Endothelial cell of umbilical vein (primary cell): Measurements from ENCODE around the gene ADGRG2. TPM values are rescaled to one million over a fixed set of nuclear protein-coding genes. Genes with fewer than 3 reads are reported as not detected.

ENCODE experiments used
- BruUV-seq: library from RNA; stranded (reverse); fragments of 400-500 nt; replicated peaks from 2 replicates; lab custom pipeline; 2021; lab: Mats Ljungman, UMichigan
- CTCF ChIA-PET: fragments of 300-600, 350-600 bp; sonication (Branson Sonifier 250); formaldehyde crosslinking; loops from one replicate; lab custom pipeline; 2021; ENCODE audit warnings: antibody characterized with exemption, inconsistent platforms; lab: Charles Lee
- POLR2A ChIA-PET: fragments of 300-600, 350-600 bp; sonication (Branson Sonifier 250); formaldehyde crosslinking; loops from one replicate; lab custom pipeline; 2021; ENCODE audit warnings: antibody characterized with exemption, inconsistent platforms; lab: Charles Lee
- DNase-seq: peaks from one replicate; pipeline ENCODE4 v3.0.0-alpha.2; 2011; ENCODE audit warnings: low read depth, low spot score
- FAIRE-seq: peaks from 2 replicates; lab custom pipeline; 2011; peaks lifted over from hg19 to GRCh38; lab: Jason Lieb, UNC
- H2AFZ ChIP-seq: 2 replicates; pipeline ENCODE4 v1.6.0; 2012; ENCODE audit warnings: low read depth, low read length, control low read depth, inconsistent platforms
- H3K27ac ChIP-seq: 2 replicates; pipeline ENCODE4 v1.5.1; 2011; ENCODE audit warnings: low read depth, mild to moderate bottlenecking, control low read depth, low read length, moderate library complexity; ENCODE audit not compliant: insufficient read depth
- H3K27me3 ChIP-seq, 2 experiments: 2 replicates each; pipeline versions ENCODE4 v1.6.0 to v1.6.1; 2011; ENCODE audit warnings: low read length in 2 of 2, mixed read lengths in 1 of 2; ENCODE audit not compliant: control insufficient read depth in 2 of 2, insufficient read depth in 2 of 2
- H3K36me3 ChIP-seq, 2 experiments: 2 replicates in 1 of 2; 3 replicates in 1 of 2; pipeline ENCODE4 v1.5.1; 2011; ENCODE audit warnings: low read length in 2 of 2, mild to moderate bottlenecking in 1 of 2, moderate library complexity in 1 of 2; ENCODE audit not compliant: control insufficient read depth in 2 of 2, insufficient read depth in 2 of 2; ENCODE audit errors: extremely low read depth in 1 of 2
- H3K4me1 ChIP-seq: 3 replicates; pipeline ENCODE4 v1.5.1; 2011; ENCODE audit warnings: mild to moderate bottlenecking, low read length; ENCODE audit not compliant: control insufficient read depth, insufficient read depth; ENCODE audit errors: extremely low read depth
- H3K4me2 ChIP-seq: 2 replicates; pipeline ENCODE4 v1.6.1; 2011; ENCODE audit warnings: low read length, control low read depth, mixed read lengths; ENCODE audit not compliant: insufficient read depth
- H3K4me3 ChIP-seq, 3 experiments: fragments of 200-600 bp in 1 of 3; sonication (generic), shearing (Covaris generic) in 1 of 3; replicated peaks in 1 of 3; 2 replicates each; pipeline ENCODE4 v1.5.1; 2011 to 2016; ENCODE audit warnings: control low read depth in 3 of 3, low read length in 3 of 3, mild to moderate bottlenecking in 2 of 3, inconsistent platforms in 1 of 3, low read depth in 1 of 3, moderate library complexity in 1 of 3; ENCODE audit not compliant: insufficient read depth in 1 of 3
- H3K79me2 ChIP-seq: 2 replicates; pipeline ENCODE4 v1.6.0; 2012; ENCODE audit warnings: low read length, inconsistent platforms; ENCODE audit not compliant: control insufficient read depth, insufficient read depth
- H3K9ac ChIP-seq: replicated peaks from 2 replicates; pipeline ENCODE3; 2011; ENCODE audit warnings: low read length, control low read depth; ENCODE audit not compliant: insufficient read depth; ENCODE audit errors: extremely low read depth
- H3K9me1 ChIP-seq: replicated peaks from 3 replicates; pipeline ENCODE4 v1.6.0; 2011; ENCODE audit warnings: mild to moderate bottlenecking, low read length; ENCODE audit not compliant: control insufficient read depth, insufficient read depth; ENCODE audit errors: extremely low read depth
- H3K9me3 ChIP-seq: replicated peaks from 2 replicates; pipeline ENCODE4 v1.5.1; 2012; ENCODE audit warnings: low read length, inconsistent platforms; ENCODE audit not compliant: control insufficient read depth, insufficient read depth
- H4K20me1 ChIP-seq: replicated peaks from 2 replicates; pipeline ENCODE3; 2011; ENCODE audit warnings: mild to moderate bottlenecking, low read length; ENCODE audit not compliant: control insufficient read depth, insufficient read depth; ENCODE audit errors: extremely low read depth
- EZH2 ChIP-seq: IDR thresholded peaks from 2 replicates; pipeline ENCODE4 v1.6.1; 2012; ENCODE audit warnings: borderline replicate concordance, low read depth, mild to moderate bottlenecking, moderate library complexity, low read length, inconsistent platforms; ENCODE audit not compliant: severe bottlenecking
- FOS ChIP-seq: IDR thresholded peaks from 2 replicates; pipeline ENCODE4 v1.6.1; 2011; ENCODE audit warnings: mild to moderate bottlenecking, low read length, moderate library complexity, borderline replicate concordance; ENCODE audit not compliant: insufficient read depth
- GATA2 ChIP-seq: IDR thresholded peaks from 2 replicates; pipeline ENCODE4 v1.7.0; 2011; ENCODE audit warnings: low read depth, mild to moderate bottlenecking, moderate library complexity, mixed read lengths, low read length; ENCODE audit not compliant: insufficient read length, insufficient read depth
- JUN ChIP-seq: IDR thresholded peaks from 2 replicates; pipeline ENCODE4 v1.6.1; 2011; ENCODE audit warnings: borderline replicate concordance, low read depth; ENCODE audit not compliant: insufficient read length, insufficient read depth
- MYC ChIP-seq: IDR thresholded peaks from one replicate; pipeline ENCODE4 v1.6.1; 2011; ENCODE audit warnings: mild to moderate bottlenecking, low read depth, low read length
- POLR2A ChIP-seq: IDR thresholded peaks from 2 replicates; pipeline ENCODE4 v1.6.1; 2012; ENCODE audit warnings: low read depth, mild to moderate bottlenecking, control low read depth, low read length
- POLR2AphosphoS5 ChIP-seq: IDR thresholded peaks from 2 replicates; pipeline ENCODE4 v1.6.1; 2012; ENCODE audit warnings: low read depth, mild to moderate bottlenecking, control low read depth, low read length, moderate library complexity; ENCODE audit not compliant: insufficient read depth
- dilution Hi-C: fragments of 300-500 bp; cut with MboI; formaldehyde crosslinking; loops from one replicate; pipeline ENCODE4 v1.15.0; 2019; ENCODE audit warnings: low sequenced_read_pairs; ENCODE audit not compliant: extremely low pct_ligation_motif_present
- intact Hi-C: fragments of 100-400 bp; cut with micrococcal nuclease; formaldehyde crosslinking; loops from one replicate; pipeline ENCODE4 v1.10.0; 2022
- polyA plus RNA-seq, 4 experiments: library from polyadenylated mRNA; depleted of rRNA in 3 of 4; stranded (reverse) in 3 of 4; unstranded in 1 of 4; fragments of >200 nt; gene quantifications; 2 replicates each; pipeline versions ENCODE4 v1.2.1 to v1.2.3, GENCODE V29; 2011 to 2012; ENCODE audit warnings: missing spikeins in 1 of 4
- total RNA-seq: library from RNA; stranded (reverse); gene quantifications from 2 replicates; pipeline ENCODE4 v1.2.3, GENCODE V29; 2021
- TF ChIP-seq, protein P1 (sequence below): IDR thresholded peaks from 2 replicates; pipeline ENCODE4 v1.6.1; 2011; ENCODE audit not compliant: insufficient read depth, insufficient read length
- TF ChIP-seq, protein P2 (sequence below), 2 donors: IDR thresholded peaks; 1 replicate in 1 of 2; 2 replicates in 1 of 2; pipeline ENCODE4 v1.5.1; 2011; ENCODE audit warnings: low read length in 2 of 2, mild to moderate bottlenecking in 2 of 2, moderate library complexity in 2 of 2, control low read depth in 1 of 2, inconsistent platforms in 1 of 2, low read depth in 1 of 2; ENCODE audit not compliant: insufficient read depth in 1 of 2; ENCODE audit errors: extremely low read depth in 1 of 2

ADGRG2 gene
- total and polyA plus RNA-seq, 2 donors (not counting 3 experiments of a cell fraction or from before 2014, with no cell fraction given), result not detected

DNA sequence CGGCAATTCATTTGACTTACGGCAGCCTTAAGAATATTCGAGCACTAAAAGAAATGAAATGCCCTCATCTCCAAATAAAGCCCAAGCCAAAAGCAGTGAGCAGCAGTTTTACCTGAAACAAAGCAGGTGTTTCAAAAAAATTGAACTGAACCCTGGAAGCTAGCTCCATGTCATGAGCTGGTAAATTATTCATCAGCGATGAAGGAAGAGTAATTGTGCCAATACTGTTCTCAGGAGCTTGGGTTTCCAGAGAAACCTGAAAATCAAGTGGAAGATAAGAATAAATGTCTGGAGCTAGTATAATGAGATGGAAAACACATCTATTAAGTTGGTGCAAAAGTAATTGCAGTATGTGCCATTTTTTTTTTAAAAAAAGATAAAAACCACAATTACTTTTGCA, 114.4 kb downstream of the ADGRG2 start:
- no peaks in the 10 kb centered on the region for H3K9me3 ChIP-seq
- H3K27me3 ChIP-seq, result no peaks in the 10 kb centered on the region
- ChIA-PET POLR2A (no interaction called here), CTCF (no interaction called here)
- H3K9me1 ChIP-seq, result no peaks in the 10 kb centered on the region
- no peaks in the 10 kb centered on the region for H3K79me2 ChIP-seq
- H3K9ac ChIP-seq, result no peak overlapping the region
- no TSS peak for BruUV-seq
- no peaks in the 10 kb centered on the region for H3K4me1 ChIP-seq
- TF ChIP-seq, protein P1, sequence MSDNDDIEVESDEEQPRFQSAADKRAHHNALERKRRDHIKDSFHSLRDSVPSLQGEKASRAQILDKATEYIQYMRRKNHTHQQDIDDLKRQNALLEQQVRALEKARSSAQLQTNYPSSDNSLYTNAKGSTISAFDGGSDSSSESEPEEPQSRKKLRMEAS, result no peak
- no peak for TF ChIP-seq GATA2
- DNase-seq (no peak), FAIRE-seq (no peak)
- intact Hi-C loops (no loop called here), dilution Hi-C loops (no loop called here)
- no peak overlapping the region for H3K27ac ChIP-seq
- no peaks in the 10 kb centered on the region for H4K20me1 ChIP-seq
- no peak overlapping the region for H3K4me2 ChIP-seq
- H3K36me3 ChIP-seq, result no peaks in the 10 kb centered on the region
- no peak overlapping the region for H2AFZ ChIP-seq
- no peak overlapping the region for H3K4me3 ChIP-seq

GRCh38 chrX:19007011-19007410, 115.3 kb downstream of the ADGRG2 start:
- FAIRE-seq, result no peak
- H3K36me3 ChIP-seq, result no peaks in the 10 kb centered on the region
- no peaks in the 10 kb centered on the region for H3K9me1 ChIP-seq
- ChIA-PET POLR2A (no interaction called here), CTCF (no interaction called here)
- no peak overlapping the region for H3K9ac ChIP-seq
- no peak for DNase-seq
- H3K4me2 ChIP-seq, result no peak overlapping the region
- dilution Hi-C loops (no loop called here), intact Hi-C loops (no loop called here)
- no peak overlapping the region for H2AFZ ChIP-seq
- no peaks in the 10 kb centered on the region for H3K9me3 ChIP-seq
- no peaks in the 10 kb centered on the region for H4K20me1 ChIP-seq
- H3K79me2 ChIP-seq, result no peaks in the 10 kb centered on the region
- no peak for TF ChIP-seq EZH2
- TF ChIP-seq FOS, result no peak
- TF ChIP-seq, protein P2, sequence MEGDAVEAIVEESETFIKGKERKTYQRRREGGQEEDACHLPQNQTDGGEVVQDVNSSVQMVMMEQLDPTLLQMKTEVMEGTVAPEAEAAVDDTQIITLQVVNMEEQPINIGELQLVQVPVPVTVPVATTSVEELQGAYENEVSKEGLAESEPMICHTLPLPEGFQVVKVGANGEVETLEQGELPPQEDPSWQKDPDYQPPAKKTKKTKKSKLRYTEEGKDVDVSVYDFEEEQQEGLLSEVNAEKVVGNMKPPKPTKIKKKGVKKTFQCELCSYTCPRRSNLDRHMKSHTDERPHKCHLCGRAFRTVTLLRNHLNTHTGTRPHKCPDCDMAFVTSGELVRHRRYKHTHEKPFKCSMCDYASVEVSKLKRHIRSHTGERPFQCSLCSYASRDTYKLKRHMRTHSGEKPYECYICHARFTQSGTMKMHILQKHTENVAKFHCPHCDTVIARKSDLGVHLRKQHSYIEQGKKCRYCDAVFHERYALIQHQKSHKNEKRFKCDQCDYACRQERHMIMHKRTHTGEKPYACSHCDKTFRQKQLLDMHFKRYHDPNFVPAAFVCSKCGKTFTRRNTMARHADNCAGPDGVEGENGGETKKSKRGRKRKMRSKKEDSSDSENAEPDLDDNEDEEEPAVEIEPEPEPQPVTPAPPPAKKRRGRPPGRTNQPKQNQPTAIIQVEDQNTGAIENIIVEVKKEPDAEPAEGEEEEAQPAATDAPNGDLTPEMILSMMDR (IDR thresholded peaks at IDR 0.05; ENCODE audit: extremely low read depth in 1 of 2, insufficient read depth in 1 of 2, low read depth in 1 of 2, low read length in 2 of 2), result no peak
- TF ChIP-seq POLR2AphosphoS5, result no peak
- no peak for TF ChIP-seq JUN
- TF ChIP-seq, protein P1, result no peak
- TF ChIP-seq GATA2, result no peak
- TF ChIP-seq POLR2A, result no peak
- no peak for TF ChIP-seq MYC
- BruUV-seq, result no TSS peak
- H3K4me1 ChIP-seq, result no peaks in the 10 kb centered on the region
- H3K27ac ChIP-seq, result no peak overlapping the region
- H3K4me3 ChIP-seq, result no peak overlapping the region
- H3K27me3 ChIP-seq, result no peaks in the 10 kb centered on the region
